ENCODE measurements around the gene NUP107. TPM values are rescaled to one million over a fixed set of nuclear protein-coding genes. Genes with fewer than 3 reads are reported as not detected.

Gene NUP107
- 88.6 TPM for total RNA-seq

GRCh38 chr12:68686595-68687521 is at the start of gene NUP107:
Gene NUP107, plus strand, starts transcription at chr12:68686978. Its CDS starts 88 bp downstream, at chr12:68687066.

GRCh38 chr12:68745904-68746571 is 59.3 kb downstream of the NUP107 start, which contains the start of gene SLC35E3:
Gene SLC35E3, plus strand, starts transcription at chr12:68746176. Its CDS starts 202 bp downstream, at chr12:68746378.

Other genes starting within 250 kb of the NUP107 start
- gene RAP1B, start 76.1 kb upstream of the NUP107 start, total RNA-seq, result 87.0 TPM
- gene SLC35E3, start 59.2 kb downstream of the NUP107 start, total RNA-seq, result 18.2 TPM
- gene MDM2, start 121.2 kb downstream of the NUP107 start, total RNA-seq, result 84.2 TPM
- 0.94 TPM for gene CPM, start 246.2 kb downstream of the NUP107 start, total RNA-seq